Gastrocnemius medialis (tissue), 4 donors: ENCODE results near the gene RAB15. TPM values are rescaled to one million over a fixed set of nuclear protein-coding genes. Genes with fewer than 3 reads are reported as not detected.
A peak's percentile ranks its signal among the peaks of the same experiment; 100 is the strongest.

Experiments
- ATAC-seq, 2 donors: fragments of 150-250 bp; one replicate each; pipeline ENCODE4 v1.9.1; 2016
- DNase-seq, 2 donors: peaks; one replicate each; pipeline ENCODE4 v3.0.0-alpha.2; 2019
- H3K27ac ChIP-seq, 4 donors: fragments of 200-600 bp; sonication (generic); 1 replicate in 1 of 4; 2 replicates in 3 of 4; pipeline ENCODE4 v1.5.1; 2016 to 2018; ENCODE audit warnings: mild to moderate bottlenecking in 2 of 4, moderate library complexity in 1 of 4
- H3K27me3 ChIP-seq, 3 donors: fragments of 200-600 bp; sonication (generic) in 2 of 3; 1 replicate in 1 of 3; 2 replicates in 2 of 3; pipeline versions ENCODE4 v1.5.1 to v1.6.0; 2016 to 2019; ENCODE audit warnings: mild to moderate bottlenecking in 1 of 3, moderate library complexity in 1 of 3
- H3K36me3 ChIP-seq, 2 donors: fragments of 200-600 bp; sonication (generic) in 1 of 2; one replicate each; pipeline ENCODE4 v1.5.1; 2017 to 2018
- H3K4me1 ChIP-seq, 2 donors: fragments of 200-600 bp; sonication (generic) in 1 of 2; one replicate each; pipeline ENCODE4 v1.5.1; 2016 to 2017; ENCODE audit warnings: mild to moderate bottlenecking in 2 of 2
- H3K4me3 ChIP-seq, 4 donors: fragments of 200-600 bp; sonication (generic) in 3 of 4; 1 replicate in 1 of 4; 2 replicates in 3 of 4; pipeline ENCODE4 v1.5.1; 2016 to 2019; ENCODE audit warnings: mild to moderate bottlenecking in 2 of 4
- H3K9me3 ChIP-seq, 3 donors: fragments of 200-600 bp; sonication (generic) in 2 of 3; 1 replicate in 1 of 3; 2 replicates in 2 of 3; pipeline ENCODE4 v1.5.1; 2016 to 2019
- CTCF ChIP-seq, 5 experiments: fragments of 450-650 bp in 3 of 5; fragments of 200-600 bp in 2 of 5; sonication (generic) in 2 of 5; IDR thresholded peaks in 4 of 5; conservative IDR thresholded peaks in 1 of 5; 1 replicate in 4 of 5; 2 replicates in 1 of 5; pipeline ENCODE4 v1.5.1; 2016 to 2019; ENCODE audit warnings: antibody characterized with exemption in 5 of 5, mild to moderate bottlenecking in 3 of 5, moderate library complexity in 3 of 5
- POLR2A ChIP-seq, 2 donors: fragments of 450-650 bp; IDR thresholded peaks; one replicate each; pipeline ENCODE4 v1.6.1; 2017; ENCODE audit warnings: antibody characterized with exemption in 2 of 2, mild to moderate bottlenecking in 2 of 2, moderate library complexity in 2 of 2
- in situ Hi-C, 4 donors: fragments of 200-750 bp; cut with MboI; loops; one replicate each; pipeline versions ENCODE4 v1.15.0 to v1.8.0; 2017; ENCODE audit warnings: low sequenced_read_pairs in 4 of 4
- intact Hi-C: fragments of 100-400 bp; cut with DNase I; formaldehyde crosslinking; loops from one replicate; pipeline ENCODE4 v1.15.1; 2023; ENCODE audit warnings: low total_unique reads
- total RNA-seq, 4 donors: library from RNA; depleted of rRNA; stranded (reverse); fragments of >200 nt; gene quantifications; one replicate each; pipeline versions ENCODE4 v1.1.0 to v1.2.3, GENCODE V29; 2016

RAB15 gene
- total RNA-seq, 4 donors from 2014 or later = 0.51 to 7.3 (median 2.0) TPM

GRCh38 chr14:64993266-64993930, 21.3 kb upstream of the RAB15 start:
- intact Hi-C loops = no loop called here
- peak overlapping the region in 1 of 4 donors; percentile 10 for H3K27ac ChIP-seq

GRCh38 chr14:64992328-64992885, 20.3 kb upstream of the RAB15 start:
- in situ Hi-C loops = loop anchor here in 2 of 4 donors (25.0 kb wide), 2 partner anchors 370 to 845 kb away; no protein-coding TSS in a partner anchor
- no peaks in the 10 kb centered on the region for H3K36me3 ChIP-seq
- no peak overlapping the region for H3K4me3 ChIP-seq
- DNase-seq (no peak), ATAC-seq (no peak)
- TF ChIP-seq POLR2A (IDR thresholded peaks at IDR 0.05) (no peak), CTCF (IDR thresholded peaks at IDR 0.05 in 4 of 5, conservative IDR thresholded peaks at IDR 0.05 in 1 of 5) (no peak)
- no peaks in the 10 kb centered on the region for H3K27me3 ChIP-seq
- intact Hi-C loops = no loop called here
- H3K4me1 ChIP-seq = peaks cover 6 to 9% of the 10 kb centered on the region in 2 donors
- H3K9me3 ChIP-seq = no peaks in the 10 kb centered on the region
- H3K27ac ChIP-seq = no peak overlapping the region

More at GRCh38 chr14:64993266-64993930, 21.3 kb upstream of the RAB15 start:
- no peak for DNase-seq
- no peaks in the 10 kb centered on the region for H3K36me3 ChIP-seq
- H3K9me3 ChIP-seq = no peaks in the 10 kb centered on the region
- ATAC-seq = no peak
- H3K27me3 ChIP-seq = no peaks in the 10 kb centered on the region
- in situ Hi-C loops = loop anchor here in 2 of 4 donors (25.0 kb wide), 2 partner anchors 369 to 844 kb away; no protein-coding TSS in a partner anchor
- no peak for TF ChIP-seq CTCF (IDR thresholded peaks at IDR 0.05 in 4 of 5, conservative IDR thresholded peaks at IDR 0.05 in 1 of 5)
- TF ChIP-seq POLR2A (IDR thresholded peaks at IDR 0.05) = no peak
- peaks cover 2 to 9% of the 10 kb centered on the region in 2 donors for H3K4me1 ChIP-seq
- no peak overlapping the region for H3K4me3 ChIP-seq

GRCh38 chr14:64990939-64991338, 18.8 kb upstream of the RAB15 start:
- no peak for TF ChIP-seq POLR2A (IDR thresholded peaks at IDR 0.05)
- no peak for TF ChIP-seq CTCF (IDR thresholded peaks at IDR 0.05 in 4 of 5, conservative IDR thresholded peaks at IDR 0.05 in 1 of 5)
- Histone ChIP-seq H3K36me3 (no peaks in the 10 kb centered on the region), H3K4me3 (no peak overlapping the region), H3K27me3 (no peaks in the 10 kb centered on the region), H3K9me3 (no peaks in the 10 kb centered on the region), H3K4me1 (peaks cover 11 to 14% of the 10 kb centered on the region in 2 donors), H3K27ac (no peak overlapping the region)
- no peak for ATAC-seq
- intact Hi-C loops = no loop called here
- in situ Hi-C loops = loop anchor here in 2 of 4 donors (25.0 kb wide), 2 partner anchors 371 to 846 kb away; no protein-coding TSS in a partner anchor
- no peak for DNase-seq

GRCh38 chr14:64990296-64990695, 18.2 kb upstream of the RAB15 start:
- ATAC-seq (no peak), DNase-seq (no peak)
- intact Hi-C loops = no loop called here
- Histone ChIP-seq H3K4me1 (peaks cover 11 to 14% of the 10 kb centered on the region in 2 donors), H3K36me3 (no peaks in the 10 kb centered on the region), H3K9me3 (no peaks in the 10 kb centered on the region), H3K27ac (no peak overlapping the region), H3K27me3 (no peaks in the 10 kb centered on the region), H3K4me3 (no peak overlapping the region)
- in situ Hi-C loops = loop anchor here in 2 of 4 donors (25.0 kb wide), 2 partner anchors 372 to 847 kb away; no protein-coding TSS in a partner anchor
- TF ChIP-seq POLR2A (IDR thresholded peaks at IDR 0.05) = no peak
- no peak for TF ChIP-seq CTCF (IDR thresholded peaks at IDR 0.05 in 4 of 5, conservative IDR thresholded peaks at IDR 0.05 in 1 of 5)
